HG03095 (cell line): ENCODE data around the gene PSME2.
A peak's percentile ranks its signal among the peaks of the same experiment; 100 is the strongest.
"Not testable (repeated sequence)": the region's sequence is repeated elsewhere in the genome, so short reads cannot be mapped to it uniquely, and the experiment has no call there.

Source experiments
- ATAC-seq: cut with Tn5 transposase; IDR thresholded peaks from one replicate; pipeline ENCODE4 v1.9.1; 2021; ENCODE audit warnings: moderate library complexity; ENCODE audit not compliant: unreplicated experiment

Gene PSME2

DNA sequence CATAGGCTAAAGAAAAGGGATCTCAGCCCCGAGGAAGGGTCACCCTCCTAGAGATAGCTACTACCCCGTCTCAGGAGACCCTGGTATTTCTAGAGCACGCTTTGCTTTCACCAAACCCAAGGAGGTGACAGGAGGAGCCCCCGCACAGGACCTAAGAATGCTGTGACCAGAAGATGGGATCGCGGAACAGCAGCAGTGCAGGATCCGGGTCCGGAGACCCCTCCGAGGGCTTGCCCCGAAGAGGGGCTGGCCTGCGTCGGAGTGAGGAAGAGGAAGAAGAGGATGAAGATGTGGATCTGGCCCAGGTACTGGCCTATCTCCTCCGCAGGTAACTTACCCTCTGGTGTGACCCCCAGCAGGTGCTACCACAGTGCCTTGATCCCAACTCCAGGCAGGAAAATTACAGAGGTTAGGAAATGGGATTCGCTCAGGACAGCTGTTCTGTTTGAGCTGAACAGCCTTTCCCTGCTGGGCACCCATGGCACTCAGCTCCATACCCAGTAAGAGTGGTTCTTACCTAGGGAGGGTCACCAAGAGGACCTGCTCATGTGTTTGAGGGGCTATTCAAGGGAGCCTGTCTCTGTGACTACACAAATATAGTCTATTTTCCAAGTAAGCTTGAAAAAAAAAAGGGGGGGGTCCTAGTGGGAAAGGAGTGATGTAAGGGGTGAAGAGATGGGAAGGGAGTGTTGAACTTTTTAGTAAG is 30.8 kb downstream of the PSME2 start:
- no peak for ATAC-seq

DNA sequence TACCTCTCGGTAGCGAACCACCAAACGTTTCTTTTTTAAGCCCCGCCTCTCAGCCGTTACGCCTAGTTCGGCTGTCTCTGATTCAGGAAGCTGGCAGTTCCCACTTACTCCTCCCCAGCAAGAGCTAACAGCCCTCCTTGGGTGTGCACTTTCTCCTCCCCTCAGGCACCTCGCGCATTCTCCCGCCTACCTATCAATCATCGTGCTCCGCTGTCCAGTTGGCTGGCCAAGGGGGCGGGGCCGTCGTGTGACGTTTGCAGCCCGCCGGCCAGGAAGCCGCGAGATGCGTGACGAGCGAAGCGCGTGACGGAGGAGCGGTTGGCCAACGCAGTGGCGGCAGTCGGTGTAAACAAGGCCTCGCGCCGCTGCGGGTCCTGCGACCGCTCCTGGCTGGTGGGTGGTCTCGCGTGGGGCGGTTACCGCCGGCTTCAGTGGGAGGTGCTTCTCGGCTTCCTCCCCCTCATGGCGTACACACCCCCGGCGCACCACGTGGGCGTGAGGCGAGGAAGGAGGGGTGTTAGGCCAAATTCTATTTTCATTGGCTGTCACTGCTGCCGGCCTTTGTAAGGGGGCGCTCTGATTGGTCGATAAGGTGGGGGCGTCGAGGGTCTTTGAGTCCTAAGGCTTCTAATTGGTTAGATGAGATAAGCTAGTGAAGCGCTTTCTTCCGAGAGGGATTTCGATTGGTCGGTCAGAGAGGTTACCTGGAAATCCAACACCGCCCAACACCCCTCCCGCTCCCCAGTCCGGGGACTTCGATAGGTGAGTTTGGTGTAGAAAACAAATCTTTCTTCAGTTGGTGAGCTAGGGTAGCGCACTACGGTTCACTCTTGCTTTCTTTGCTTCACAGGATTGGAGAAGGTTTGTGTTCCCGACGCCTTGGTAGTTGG is 31.6 kb downstream of the PSME2 start, which contains the start of the genes DCAF11 and NRL:
Gene DCAF11, plus strand, starts transcription at position 246 of the 890 bp plus-strand sequence. CDS start 818 bp downstream, outside the sequence.
Gene NRL, minus strand, starts transcription at position 418 of the 890 bp plus-strand sequence. CDS start 32,101 bp downstream, outside the sequence.
- ATAC-seq, result peak; percentile 82

DNA sequence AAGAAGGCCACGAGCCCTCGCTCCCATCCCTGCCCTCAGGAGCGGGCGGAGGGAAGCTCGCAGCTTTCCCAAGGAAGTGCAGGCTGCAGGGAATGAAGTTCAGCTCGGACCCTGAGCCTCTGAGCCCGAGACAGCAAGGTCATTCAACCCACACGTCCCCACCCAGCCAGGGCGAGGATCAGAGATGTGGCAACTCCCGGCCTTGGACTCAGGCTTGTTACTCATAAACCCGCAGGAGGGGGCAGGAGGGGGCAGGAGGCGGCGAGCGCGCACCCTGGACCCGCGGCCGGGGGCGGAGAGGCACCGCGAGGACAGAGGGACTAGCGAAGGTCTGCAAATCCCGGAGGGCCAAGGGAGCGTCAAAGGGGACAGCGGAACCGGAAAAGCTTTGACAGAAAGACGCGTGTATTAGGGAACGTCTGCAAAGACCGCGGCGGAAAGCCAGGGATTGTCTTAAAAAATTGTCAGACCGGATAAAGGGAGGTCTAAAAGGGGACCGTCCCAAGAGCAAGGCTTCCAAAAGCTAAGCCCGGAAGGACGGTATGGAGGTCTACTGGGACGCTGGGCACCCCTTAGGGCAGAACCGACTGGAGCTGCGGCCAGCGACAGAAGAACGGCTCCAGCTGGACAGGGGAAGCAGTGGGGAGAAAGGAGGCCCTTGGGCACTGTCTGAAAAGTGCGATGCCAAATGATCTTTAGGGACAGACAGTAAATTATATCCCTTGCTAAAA is 32.4 kb downstream of the PSME2 start:
- peak; percentile 23 for ATAC-seq

DNA sequence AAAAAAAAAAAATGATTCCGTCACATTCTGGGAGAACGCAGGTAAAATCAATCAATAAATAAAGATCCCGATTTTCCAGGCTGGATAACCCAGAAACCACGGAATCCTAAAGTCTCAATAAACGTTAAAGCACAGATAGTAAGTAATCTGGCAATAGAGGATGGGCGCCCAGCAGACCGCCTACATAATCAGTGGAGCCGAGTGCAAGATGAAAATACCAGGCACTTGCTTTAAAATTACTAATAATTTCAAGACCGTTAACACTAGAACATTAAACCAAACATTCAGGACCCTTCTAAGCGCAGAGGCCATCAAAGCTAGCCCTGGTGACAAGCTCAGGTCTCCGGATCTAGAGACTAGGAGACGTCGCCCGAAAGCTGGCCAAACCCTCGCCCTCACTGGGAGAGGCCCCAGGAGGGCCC is 33.0 kb downstream of the PSME2 start:
- no peak for ATAC-seq

DNA sequence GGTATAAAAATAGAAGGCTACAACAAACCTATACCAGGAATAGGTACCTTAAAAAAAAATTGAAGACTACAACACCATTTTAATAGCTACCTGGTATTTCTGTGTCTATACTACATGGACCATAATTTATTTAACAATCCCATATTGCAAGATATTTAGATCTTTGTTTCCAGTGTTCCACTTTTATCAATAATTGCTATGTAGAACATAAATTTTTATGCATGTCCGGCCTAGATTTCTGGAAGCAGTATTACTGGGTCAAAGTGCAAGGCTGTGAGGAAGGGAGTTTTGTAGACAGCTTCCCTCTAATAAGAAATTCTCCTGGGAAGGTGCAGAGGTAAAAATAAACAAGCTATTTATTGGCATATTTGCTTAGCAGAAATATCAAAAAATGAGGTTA is 35.9 kb downstream of the PSME2 start:
- no peak for ATAC-seq

DNA sequence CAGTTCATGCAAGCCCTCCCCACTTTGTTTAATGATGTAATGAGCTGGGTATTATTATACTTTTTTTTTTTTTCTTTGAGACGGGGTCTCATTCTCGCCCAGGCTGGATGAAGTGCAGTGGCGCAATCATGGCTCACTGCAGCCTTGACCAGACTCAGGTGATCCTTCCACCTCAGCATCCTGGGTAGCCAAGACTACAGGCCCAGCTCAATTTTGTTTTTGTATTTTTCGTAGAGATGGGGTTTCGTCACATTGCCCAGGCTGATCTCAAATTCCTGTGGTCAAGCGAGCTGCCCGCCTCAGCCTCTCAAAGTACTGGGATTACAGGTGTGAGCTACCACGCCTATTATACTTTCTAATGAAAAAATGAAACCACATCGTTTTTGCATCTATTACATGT is 36.4 kb downstream of the PSME2 start:
- no peak for ATAC-seq

DNA sequence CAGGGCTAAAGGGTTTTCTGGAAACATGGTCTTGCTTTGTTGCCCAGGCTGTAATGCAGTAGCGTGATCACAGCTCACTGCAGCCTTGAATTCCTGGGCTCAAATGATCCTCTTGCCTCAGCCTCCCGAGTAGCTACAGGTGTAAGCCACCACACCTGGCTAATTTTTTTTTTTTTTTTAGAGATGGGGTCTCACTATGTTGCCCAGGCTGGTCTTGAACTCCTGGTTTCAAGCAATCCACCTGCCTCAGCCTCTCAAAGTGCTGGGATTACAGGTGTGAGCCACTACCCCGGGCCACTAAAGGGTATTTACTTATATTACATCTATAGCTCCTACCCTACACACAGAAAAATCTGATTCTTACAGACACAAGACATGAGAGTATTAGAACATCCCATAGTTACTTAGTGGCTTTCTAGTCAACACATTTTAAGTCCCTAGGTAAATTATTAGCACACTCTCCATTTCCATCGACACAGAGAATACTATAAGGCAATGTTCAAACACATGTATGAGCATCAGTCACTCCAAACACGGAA is 38.0 kb downstream of the PSME2 start:
- peak; percentile 36 for ATAC-seq

DNA sequence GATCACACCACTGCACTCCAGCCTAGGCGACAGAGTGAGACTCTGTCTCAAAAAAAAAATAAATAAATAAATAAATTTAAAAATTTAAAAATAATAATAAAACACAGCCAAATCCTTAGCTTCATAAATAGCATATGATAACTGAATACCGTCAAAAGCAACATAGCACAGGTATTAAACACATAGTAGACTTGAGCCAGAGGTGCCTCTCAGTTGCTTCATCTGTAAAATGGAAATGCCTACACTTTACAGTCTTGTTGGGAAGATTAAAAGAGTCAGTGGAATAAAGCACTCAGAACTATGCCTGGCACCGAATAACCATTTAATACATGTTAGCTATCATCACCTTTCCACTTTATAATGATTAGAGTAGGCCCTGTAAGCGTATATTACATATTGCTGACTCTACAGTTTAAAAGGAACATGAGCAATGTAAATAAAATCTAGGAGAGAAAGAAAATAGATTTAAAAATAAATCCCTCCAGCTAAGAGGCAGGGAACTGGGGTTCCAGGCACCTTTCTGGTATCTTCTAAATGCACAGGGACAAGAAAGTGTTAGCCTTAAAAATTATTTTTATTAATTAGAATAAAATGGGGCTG is 39.6 kb downstream of the PSME2 start:
- no peak for ATAC-seq

DNA sequence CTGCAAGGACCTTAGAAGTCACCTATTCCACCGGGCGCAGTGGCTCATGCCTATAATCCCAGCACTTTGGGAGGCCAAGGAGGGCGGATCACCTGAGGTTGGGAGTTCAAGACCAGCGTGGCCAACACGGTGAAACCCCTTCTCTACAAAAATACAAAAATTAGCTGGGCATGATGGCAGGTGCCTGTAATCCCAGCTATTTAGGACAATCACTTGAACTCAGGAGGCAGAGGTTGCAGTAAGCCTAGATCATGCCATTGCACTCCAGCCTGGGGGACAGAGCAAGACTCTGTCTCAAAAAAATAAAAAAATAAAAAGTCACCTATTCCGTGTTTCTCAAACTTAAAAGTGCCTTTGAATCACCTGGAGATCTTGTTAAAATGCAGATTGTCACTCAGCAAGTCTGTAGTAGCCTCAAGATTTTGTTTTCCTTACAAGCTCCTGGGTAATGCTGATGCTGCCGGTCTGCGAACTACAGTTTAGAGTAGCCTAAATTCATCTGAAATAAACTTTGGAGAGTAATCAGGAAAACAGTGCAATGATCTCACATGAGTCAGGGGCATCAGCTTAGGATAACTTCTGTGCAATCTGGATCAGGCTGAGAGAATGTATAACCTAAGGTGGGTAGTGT is 40.7 kb downstream of the PSME2 start:
- not testable (repeated sequence) for ATAC-seq

DNA sequence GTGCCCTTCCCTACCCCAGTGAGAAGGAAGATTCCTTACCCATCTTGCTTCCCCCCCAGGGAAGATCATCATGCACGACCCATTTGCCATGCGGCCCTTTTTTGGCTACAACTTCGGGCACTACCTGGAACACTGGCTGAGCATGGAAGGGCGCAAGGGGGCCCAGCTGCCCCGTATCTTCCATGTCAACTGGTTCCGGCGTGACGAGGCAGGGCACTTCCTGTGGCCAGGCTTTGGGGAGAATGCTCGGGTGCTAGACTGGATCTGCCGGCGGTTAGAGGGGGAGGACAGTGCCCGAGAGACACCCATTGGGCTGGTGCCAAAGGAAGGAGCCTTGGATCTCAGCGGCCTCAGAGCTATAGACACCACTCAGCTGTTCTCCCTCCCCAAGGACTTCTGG is 43.0 kb downstream of the PSME2 start:
- ATAC-seq, result no peak

DNA sequence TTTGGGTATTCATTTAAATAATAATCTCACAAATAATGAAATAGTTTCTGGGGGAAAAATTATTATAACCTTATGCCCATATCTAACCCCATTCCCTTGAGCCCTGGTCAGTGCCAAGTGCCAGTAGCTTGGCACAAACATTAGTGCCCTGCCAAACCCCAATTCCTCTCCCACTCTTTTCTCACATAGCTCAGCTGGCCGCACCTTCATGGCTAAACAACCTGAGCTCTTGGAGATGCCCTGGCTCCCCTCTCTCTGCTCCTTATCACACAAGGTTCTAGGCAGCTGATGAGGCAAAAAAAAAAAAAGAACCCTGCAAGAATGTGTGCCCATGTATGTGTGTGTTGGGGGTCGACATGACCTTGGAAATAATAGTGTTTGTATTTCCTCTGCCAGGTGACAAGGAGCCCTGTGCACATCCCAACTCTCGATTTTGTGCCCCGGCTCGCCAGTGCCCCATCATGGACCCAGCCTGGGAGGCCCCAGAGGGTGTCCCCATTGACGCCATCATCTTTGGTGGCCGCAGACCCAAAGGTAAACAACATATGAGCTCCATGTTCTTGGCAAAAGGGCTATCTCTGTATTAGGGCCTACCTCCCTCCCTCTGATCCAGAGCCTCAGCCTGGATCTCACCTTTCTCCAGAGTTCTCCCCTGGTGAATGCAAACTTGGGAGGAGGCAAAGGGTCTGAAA is 43.9 kb downstream of the PSME2 start:
- no peak for ATAC-seq

DNA sequence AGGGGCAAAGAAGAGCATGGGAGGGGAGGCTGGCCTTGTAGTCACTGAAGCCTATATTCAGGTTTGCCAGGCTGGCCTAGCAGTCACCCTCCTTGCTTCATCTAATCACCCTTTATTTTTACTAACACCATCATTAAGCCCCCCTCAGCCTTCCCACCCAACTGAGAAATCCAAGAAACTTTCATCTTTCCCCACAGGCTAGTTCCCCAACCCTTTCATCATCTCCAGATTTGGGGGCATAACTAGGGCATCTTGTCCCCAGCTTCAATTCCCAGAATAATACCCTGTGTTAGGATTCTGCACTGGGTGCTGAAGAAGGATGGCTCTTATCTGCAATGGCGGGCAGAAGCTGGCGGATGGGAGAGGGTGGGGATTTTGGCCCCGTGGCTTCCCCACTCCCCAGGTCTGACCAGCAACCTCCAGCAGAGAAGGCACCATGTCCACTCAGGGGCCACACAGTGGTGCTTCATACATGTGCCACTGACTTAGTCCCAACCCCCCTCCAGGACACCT is 45.4 kb downstream of the PSME2 start:
- ATAC-seq, result no peak

DNA sequence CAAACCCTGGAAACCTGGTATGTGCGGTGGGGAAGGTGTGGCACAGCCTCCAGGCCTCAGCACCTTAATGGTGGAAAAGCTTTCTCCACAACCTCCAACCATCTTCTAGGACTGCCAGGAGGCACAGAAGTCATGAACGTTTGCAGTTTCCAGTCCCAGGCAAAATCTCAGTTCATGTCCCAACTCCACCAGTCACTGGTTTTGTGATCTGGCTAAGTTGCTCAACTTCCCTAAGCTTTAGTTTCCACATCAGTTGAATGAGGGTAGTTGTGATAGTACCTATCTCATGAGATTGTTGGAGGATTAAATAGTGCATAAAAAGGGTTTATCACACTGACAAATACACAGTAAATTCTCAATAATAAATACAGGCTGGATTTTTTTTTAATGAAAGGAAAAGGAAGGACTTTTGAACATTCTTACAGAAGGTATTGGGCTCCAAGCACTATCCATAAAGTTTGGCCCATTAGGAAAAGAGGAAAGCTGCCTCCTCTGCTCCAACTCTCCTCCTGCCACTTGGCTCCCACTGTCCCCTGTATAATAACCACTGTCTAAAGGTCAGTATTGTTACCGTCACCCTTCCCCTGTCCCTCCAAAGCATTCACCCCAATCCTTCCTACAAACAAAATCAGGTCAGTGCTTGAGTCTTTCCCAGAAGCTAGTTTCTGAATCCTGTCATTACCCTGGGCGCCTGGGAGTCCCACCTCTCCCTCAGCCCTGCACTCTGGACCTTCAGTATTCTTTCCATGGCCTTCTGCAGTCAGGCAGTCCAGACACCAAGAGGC is 46.0 kb downstream of the PSME2 start:
- no peak for ATAC-seq

DNA sequence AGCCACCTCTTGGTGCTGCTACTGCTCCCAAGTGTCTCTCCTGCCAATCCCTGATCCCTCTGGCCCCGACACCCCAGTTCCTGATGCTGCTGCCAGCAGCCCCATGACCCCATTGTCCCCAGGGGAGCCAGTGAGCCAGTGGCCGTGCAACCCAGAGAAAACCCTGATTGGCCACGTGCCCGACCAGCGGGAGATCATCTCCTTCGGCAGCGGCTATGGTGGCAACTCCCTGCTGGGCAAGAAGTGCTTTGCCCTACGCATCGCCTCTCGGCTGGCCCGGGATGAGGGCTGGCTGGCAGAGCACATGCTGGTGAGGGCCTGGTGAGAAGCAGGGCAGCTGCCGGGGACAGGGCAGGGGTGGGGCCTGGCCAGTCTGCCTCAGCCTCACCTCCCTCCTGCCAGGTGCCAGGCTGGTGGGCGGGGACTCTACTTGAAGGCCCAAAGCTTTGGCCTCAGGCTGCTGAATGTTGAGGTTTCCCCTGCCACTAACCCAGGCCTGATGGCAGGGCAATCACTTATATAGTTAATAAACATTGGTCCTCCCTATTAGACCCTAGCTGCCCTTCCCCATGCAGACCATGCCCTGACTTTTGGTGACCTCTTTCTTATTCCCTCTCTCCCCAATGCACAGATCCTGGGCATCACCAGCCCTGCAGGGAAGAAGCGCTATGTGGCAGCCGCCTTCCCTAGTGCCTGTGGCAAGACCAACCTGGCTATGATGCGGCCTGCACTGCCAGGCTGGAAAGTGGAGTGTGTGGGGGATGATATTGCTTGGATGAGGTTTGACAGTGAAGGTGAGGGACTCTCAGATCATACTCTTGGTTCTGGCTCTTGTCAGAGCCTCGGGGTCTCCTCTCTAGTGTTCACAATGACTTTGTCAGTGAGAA is 47.2 kb downstream of the PSME2 start:
- ATAC-seq, result no peak

DNA sequence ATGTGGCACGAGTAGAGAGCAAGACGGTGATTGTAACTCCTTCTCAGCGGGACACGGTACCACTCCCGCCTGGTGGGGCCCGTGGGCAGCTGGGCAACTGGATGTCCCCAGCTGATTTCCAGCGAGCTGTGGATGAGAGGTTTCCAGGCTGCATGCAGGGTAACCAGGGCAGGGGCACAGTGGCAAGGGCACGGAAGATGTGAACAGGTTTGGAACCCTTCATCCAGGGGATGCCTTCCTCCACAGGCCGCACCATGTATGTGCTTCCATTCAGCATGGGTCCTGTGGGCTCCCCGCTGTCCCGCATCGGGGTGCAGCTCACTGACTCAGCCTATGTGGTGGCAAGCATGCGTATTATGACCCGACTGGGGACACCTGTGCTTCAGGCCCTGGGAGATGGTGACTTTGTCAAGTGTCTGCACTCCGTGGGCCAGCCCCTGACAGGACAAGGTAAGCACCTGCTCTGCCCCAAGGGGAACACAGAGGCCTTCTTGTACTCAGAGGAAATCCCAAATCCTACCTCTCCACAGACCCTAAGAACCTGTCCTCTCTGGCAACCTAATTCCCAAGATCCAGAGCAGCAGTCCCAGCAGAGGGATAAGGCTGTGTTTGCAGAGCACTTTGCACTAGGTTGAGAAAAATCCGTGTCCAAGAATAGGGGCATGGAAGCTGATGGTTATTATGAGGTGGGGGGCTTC is 48.0 kb downstream of the PSME2 start:
- ATAC-seq, result no peak

DNA sequence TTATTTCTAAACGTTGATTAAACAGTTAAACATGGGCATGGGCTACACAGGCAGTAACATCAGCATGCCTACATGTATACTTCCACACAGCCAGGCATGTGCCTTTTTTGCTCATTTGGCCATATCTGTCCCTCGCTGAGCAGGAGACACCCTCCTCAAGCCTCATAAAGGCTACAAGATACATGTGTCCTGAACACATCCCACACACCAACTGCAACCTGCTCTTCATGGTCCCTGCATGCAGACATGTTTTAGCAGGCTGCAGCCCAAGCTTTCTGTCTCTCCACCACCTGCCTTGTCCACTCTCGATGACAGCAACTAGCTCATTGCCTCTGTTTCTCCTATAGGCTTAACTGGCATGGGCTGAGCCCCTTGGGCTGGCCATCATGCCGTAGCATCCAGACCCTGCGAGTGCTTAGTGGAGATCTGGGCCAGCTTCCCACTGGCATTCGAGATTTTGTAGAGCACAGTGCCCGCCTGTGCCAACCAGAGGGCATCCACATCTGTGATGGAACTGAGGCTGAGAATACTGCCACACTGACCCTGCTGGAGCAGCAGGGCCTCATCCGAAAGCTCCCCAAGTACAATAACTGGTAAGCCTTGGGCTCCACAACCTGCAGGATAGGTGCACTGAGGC is 49.7 kb downstream of the PSME2 start:
- ATAC-seq, result no peak
